ENCODE results near the gene PKD1.
"Not testable (repeated sequence)": the region's sequence is repeated elsewhere in the genome, so short reads cannot be mapped to it uniquely, and the experiment has no call there.

Gene PKD1

GRCh38 chr16:2147378-2147777 lies 11.7 kb upstream of the PKD1 start:
- in situ Hi-C loops (cut with MboI; ENCODE audit: low pct_unique_long_range_greater_than_20kb, low sequenced_read_pairs, unreplicated experiment): no loop called here

GRCh38 chr16:2145843-2146242 lies 10.1 kb upstream of the PKD1 start:
- in situ Hi-C loops (cut with MboI; ENCODE audit: low pct_unique_long_range_greater_than_20kb, low sequenced_read_pairs, unreplicated experiment): no loop called here
- TF ChIP-seq CTCF (IDR thresholded peaks at IDR 0.05; ENCODE audit: extremely low read depth, insufficient read depth, missing control alignments): no peak

More at GRCh38 chr16:2147378-2147777, 11.7 kb upstream of the PKD1 start:
- TF ChIP-seq CTCF (IDR thresholded peaks at IDR 0.05; ENCODE audit: extremely low read depth, insufficient read depth, missing control alignments): no peak
- no peak for DNase-seq (ENCODE audit: low spot score)

GRCh38 chr16:2143878-2144485 lies 8.3 kb upstream of the PKD1 start:
- no peak for DNase-seq (ENCODE audit: low spot score)
- TF ChIP-seq CTCF (IDR thresholded peaks at IDR 0.05; ENCODE audit: extremely low read depth, insufficient read depth, missing control alignments): no peak
- in situ Hi-C loops (cut with MboI; ENCODE audit: low pct_unique_long_range_greater_than_20kb, low sequenced_read_pairs, unreplicated experiment): loop anchor here (5.0 kb wide), 1 partner anchor 122 kb away; no protein-coding TSS in a partner anchor

More at GRCh38 chr16:2145843-2146242, 10.1 kb upstream of the PKD1 start:
- DNase-seq (ENCODE audit: low spot score): no peak

GRCh38 chr16:2142942-2143877 lies 7.5 kb upstream of the PKD1 start:
- no peak for TF ChIP-seq CTCF (IDR thresholded peaks at IDR 0.05; ENCODE audit: extremely low read depth, insufficient read depth, missing control alignments)
- in situ Hi-C loops (cut with MboI; ENCODE audit: low pct_unique_long_range_greater_than_20kb, low sequenced_read_pairs, unreplicated experiment): loop anchor here (5.0 kb wide), 1 partner anchor 121 kb away; no protein-coding TSS in a partner anchor
- DNase-seq (ENCODE audit: low spot score): no peak

GRCh38 chr16:2135071-2135470 lies 627 bp downstream of the PKD1 start:
- in situ Hi-C loops (cut with MboI; ENCODE audit: low pct_unique_long_range_greater_than_20kb, low sequenced_read_pairs, unreplicated experiment); DNase-seq (ENCODE audit: low spot score): not testable (repeated sequence)

- in situ Hi-C loops (cut with MboI; ENCODE audit: low pct_unique_long_range_greater_than_20kb, low sequenced_read_pairs, unreplicated experiment); DNase-seq (ENCODE audit: low spot score): not testable (repeated sequence)
Measured at GRCh38 chr16:2133797-2134196, 1.9 kb downstream of the PKD1 start.

GRCh38 chr16:2129890-2130447 lies 5.7 kb downstream of the PKD1 start:
- in situ Hi-C loops (cut with MboI; ENCODE audit: low pct_unique_long_range_greater_than_20kb, low sequenced_read_pairs, unreplicated experiment): not testable (repeated sequence)

GRCh38 chr16:2129251-2129650 lies 6.4 kb downstream of the PKD1 start:
- DNase-seq (ENCODE audit: low spot score); in situ Hi-C loops (cut with MboI; ENCODE audit: low pct_unique_long_range_greater_than_20kb, low sequenced_read_pairs, unreplicated experiment): not testable (repeated sequence)

More at GRCh38 chr16:2129890-2130447, 5.7 kb downstream of the PKD1 start:
- DNase-seq (ENCODE audit: low spot score): not testable (repeated sequence)

- in situ Hi-C loops (cut with MboI; ENCODE audit: low pct_unique_long_range_greater_than_20kb, low sequenced_read_pairs, unreplicated experiment); DNase-seq (ENCODE audit: low spot score): not testable (repeated sequence)
Measured at GRCh38 chr16:2127630-2128280, 7.9 kb downstream of the PKD1 start.

GRCh38 chr16:2126928-2127556 lies 8.7 kb downstream of the PKD1 start:
- DNase-seq (ENCODE audit: low spot score); in situ Hi-C loops (cut with MboI; ENCODE audit: low pct_unique_long_range_greater_than_20kb, low sequenced_read_pairs, unreplicated experiment): not testable (repeated sequence)

GRCh38 chr16:2126161-2126743 lies 9.4 kb downstream of the PKD1 start:
- in situ Hi-C loops (cut with MboI; ENCODE audit: low pct_unique_long_range_greater_than_20kb, low sequenced_read_pairs, unreplicated experiment); DNase-seq (ENCODE audit: low spot score): not testable (repeated sequence)

All from GM13977 (cell line).